Psoas muscle (tissue), 8 donors: Measurements from ENCODE around the gene CLEC16A. TPM values are rescaled to one million over a fixed set of nuclear protein-coding genes. Genes with fewer than 3 reads are reported as not detected.
A peak's percentile ranks its signal among the peaks of the same experiment; 100 is the strongest.
"Not testable (repeated sequence)": the region's sequence is repeated elsewhere in the genome, so short reads cannot be mapped to it uniquely, and the experiment has no call there.

Experiments
- ATAC-seq, 4 donors: fragments of 200-7000 bp; cut with Tn5 transposase; one replicate each; pipeline ENCODE4 v1.9.1; 2020; ENCODE audit warnings: moderate library complexity in 3 of 4, mild to moderate bottlenecking in 2 of 4
- DNase-seq, 2 donors: peaks; one replicate each; pipeline ENCODE4 v3.0.0-alpha.2; 2020
- H3K27ac ChIP-seq: fragments of 200-600 bp; one replicate; pipeline ENCODE4 v1.8.0; 2022
- H3K27me3 ChIP-seq, 3 donors: fragments of 200-600 bp in 1 of 3; one replicate each; pipeline versions ENCODE4 v1.6.1 to v1.8.0; 2013 to 2022; ENCODE audit warnings: low read length in 2 of 3, mild to moderate bottlenecking in 2 of 3, moderate library complexity in 1 of 3; ENCODE audit not compliant: insufficient read depth in 3 of 3
- H3K36me3 ChIP-seq, 2 donors: fragments of 200-600 bp in 1 of 2; one replicate each; pipeline versions ENCODE4 v1.6.1 to v1.8.0; 2013 to 2022; ENCODE audit warnings: low read depth in 1 of 2, mild to moderate bottlenecking in 1 of 2, moderate library complexity in 1 of 2; ENCODE audit not compliant: insufficient read depth in 1 of 2
- H3K4me1 ChIP-seq: fragments of 200-600 bp; one replicate; pipeline ENCODE4 v1.8.0; 2022
- H3K4me3 ChIP-seq: fragments of 200-600 bp; one replicate; pipeline ENCODE4 v1.8.0; 2022; ENCODE audit warnings: mild to moderate bottlenecking
- H3K9me3 ChIP-seq: fragments of 200-600 bp; one replicate; pipeline ENCODE4 v1.8.0; 2022
- CTCF ChIP-seq: fragments of 200-600 bp; IDR thresholded peaks from one replicate; pipeline ENCODE4 v1.8.0; 2022; ENCODE audit warnings: antibody characterized with exemption
- WGBS, 3 donors: extraction: QIAGEN DNeasy Blood & Tissue Kit; methylation state at CpG; one replicate each; pipeline versions ENCODE4 v1.1.6 to v1.1.7; 2013; 5-methylcytosine and 5-hydroxymethylcytosine counted together
- intact Hi-C, 2 donors: fragments of 100-400 bp; cut with DNase I; formaldehyde crosslinking; loops; one replicate each; pipeline versions ENCODE4 v1.11.0 to v1.14.2; 2022
- polyA plus RNA-seq, 3 donors: library from polyadenylated mRNA; stranded (reverse); fragments of 200-250 nt; gene quantifications; one replicate each; pipeline ENCODE4 v1.2.3, GENCODE V29; 2013
- total RNA-seq, 4 donors: library from RNA; stranded (reverse); fragmentation: NEBNext Ultra II Directional in 2 of 4; extraction: Animal tissue kit (Norgen Biotek cat#: 25700) in 2 of 4; gene quantifications; one replicate each; pipeline versions ENCODE4 v1.2.1 to v1.2.4, GENCODE V29; 2021 to 2023
- donor health status: healthy with polysubstance abuse.
- donor health status: DM: no; HTN: no; CAD: no; lungs with moderate emphysema.
- donor health status: Bipolar disorder and iron deficiency.
- donor health status: healthy.
- donor health status: DM: yes; HTN: yes; CAD: no.
- donor health status: DM: no; HTN: no; CAD: no.
- donor health status: DM: no; HTN: no; CAD: no.
- donor health status: DM: yes; HTN: yes; CAD: no.

CLEC16A gene
- total and polyA plus RNA-seq, 7 donors: 13.1 to 28.1 (median 21.4) TPM

- 54 to 63% (median 60%) methylated on average over 10 of the region's 10 CpGs for WGBS, 3 donors
- H3K4me1 ChIP-seq: peaks cover 45% of the 10 kb centered on the region
- intact Hi-C loops: loop anchor here in 1 of 2 donors (2.0 to 5.0 kb wide), 3 partner anchors 182 to 391 kb away; no protein-coding TSS in a partner anchor
- DNase-seq (no peak), ATAC-seq (no peak)
- no peaks in the 10 kb centered on the region for H3K9me3 ChIP-seq
- no peak for TF ChIP-seq CTCF
- H3K4me3 ChIP-seq: no peak overlapping the region
- no peaks in the 10 kb centered on the region for H3K27me3 ChIP-seq
- H3K36me3 ChIP-seq: peaks cover 0 to 35% of the 10 kb centered on the region in 2 donors
- H3K27ac ChIP-seq: peak overlapping the region; percentile 91
These were observed 21.2 kb upstream of the CLEC16A start for GRCh38 chr16:10923146-10923649.

- no peak for TF ChIP-seq CTCF
- H3K4me3 ChIP-seq: no peak overlapping the region
- ATAC-seq: peak; percentile 75 to 83 (median 78)
- H3K27me3 ChIP-seq: no peaks in the 10 kb centered on the region
- H3K9me3 ChIP-seq: no peaks in the 10 kb centered on the region
- WGBS, 3 donors: 16 to 39% (median 27%) methylated on average over 14 of the region's 14 CpGs
- peak; percentile 87 to 95 for DNase-seq
- intact Hi-C loops: loop anchor here in 1 of 2 donors (2.0 to 5.0 kb wide), 3 partner anchors 183 to 391 kb away; no protein-coding TSS in a partner anchor
- peak overlapping the region; percentile 91 for H3K27ac ChIP-seq
- peaks cover 41% of the 10 kb centered on the region for H3K4me1 ChIP-seq
- peaks cover 0 to 41% of the 10 kb centered on the region in 2 donors for H3K36me3 ChIP-seq
These were observed 20.6 kb upstream of the CLEC16A start for GRCh38 chr16:10923650-10924214.

GRCh38 chr16:10925285-10925684 is 19.1 kb upstream of the CLEC16A start:
- ATAC-seq, H3K9me3 ChIP-seq, H3K4me3 ChIP-seq, DNase-seq, H3K27me3 ChIP-seq, intact Hi-C loops: not testable (repeated sequence)
- H3K27ac ChIP-seq: peak overlapping the region; percentile 91
- H3K36me3 ChIP-seq: peaks cover 0 to 49% of the 10 kb centered on the region in 2 donors
- 96 to 100% (median 98%) methylated on average over 3 of the region's 3 CpGs for WGBS, 3 donors
- H3K4me1 ChIP-seq: peaks cover 44% of the 10 kb centered on the region

GRCh38 chr16:10926094-10926493 is 18.3 kb upstream of the CLEC16A start:
- DNase-seq: no peak
- no peak for ATAC-seq
- TF ChIP-seq CTCF: no peak
- intact Hi-C loops: no loop called here
- 53 to 84% (median 76%) methylated on average over 4 of the region's 4 CpGs for WGBS, 3 donors
- Histone ChIP-seq H3K4me3 (no peak overlapping the region), H3K4me1 (peaks cover 48% of the 10 kb centered on the region), H3K9me3 (no peaks in the 10 kb centered on the region), H3K36me3 (peaks cover 0 to 49% of the 10 kb centered on the region in 2 donors), H3K27ac (peak overlapping the region; percentile 91), H3K27me3 (no peaks in the 10 kb centered on the region)

- Histone ChIP-seq H3K4me3 (no peak overlapping the region), H3K27ac (no peak overlapping the region), H3K36me3 (peaks cover 0 to 49% of the 10 kb centered on the region in 2 donors), H3K4me1 (peaks cover 48% of the 10 kb centered on the region), H3K27me3 (no peaks in the 10 kb centered on the region), H3K9me3 (no peaks in the 10 kb centered on the region)
- TF ChIP-seq CTCF: no peak
- intact Hi-C loops: no loop called here
- WGBS, 3 donors: 94 to 95% (median 95%) methylated on average over 5 of the region's 5 CpGs
- DNase-seq (no peak), ATAC-seq (no peak)
These were observed 17.5 kb upstream of the CLEC16A start for GRCh38 chr16:10926867-10927266.
